Effector memory CD8-positive, alpha-beta T cell (primary cell): ENCODE data around the gene CALCOCO2.

Experiments used
- ATAC-seq: fragments of 150-1000 bp; cut with Tn5 transposase; replicated peaks from 2 replicates; pipeline ENCODE4 v1.10.0; 2021; ENCODE audit warnings: mild to moderate bottlenecking, moderate library complexity
- DNase-seq, 3 experiments: peaks; one replicate each; pipeline ENCODE4 v3.0.0; 2021
- H3K27ac Mint-ChIP-seq, 2 donors: one replicate each; pipeline ENCODE4 v1.8.0; 2022; ENCODE audit warnings: mild to moderate bottlenecking in 2 of 2, mixed read lengths in 2 of 2, moderate library complexity in 2 of 2
- H3K27me3 Mint-ChIP-seq, 2 donors: one replicate each; pipeline ENCODE4 v1.8.0; 2022; ENCODE audit warnings: mixed read lengths in 2 of 2
- H3K36me3 Mint-ChIP-seq: one replicate; pipeline ENCODE4 v1.8.0; 2022; ENCODE audit warnings: mild to moderate bottlenecking, moderate library complexity, mixed read lengths; ENCODE audit not compliant: insufficient read depth
- H3K4me1 Mint-ChIP-seq, 2 donors: one replicate each; pipeline ENCODE4 v1.8.0; 2022; ENCODE audit warnings: low read depth in 2 of 2, mixed read lengths in 2 of 2
- H3K4me3 Mint-ChIP-seq, 2 donors: one replicate each; pipeline ENCODE4 v1.8.0; 2022; ENCODE audit warnings: mild to moderate bottlenecking in 2 of 2, mixed read lengths in 2 of 2, moderate library complexity in 2 of 2
- H3K9me3 Mint-ChIP-seq, 2 donors: one replicate each; pipeline ENCODE4 v1.8.0; 2022; ENCODE audit warnings: mixed read lengths in 2 of 2

CALCOCO2 gene

DNA sequence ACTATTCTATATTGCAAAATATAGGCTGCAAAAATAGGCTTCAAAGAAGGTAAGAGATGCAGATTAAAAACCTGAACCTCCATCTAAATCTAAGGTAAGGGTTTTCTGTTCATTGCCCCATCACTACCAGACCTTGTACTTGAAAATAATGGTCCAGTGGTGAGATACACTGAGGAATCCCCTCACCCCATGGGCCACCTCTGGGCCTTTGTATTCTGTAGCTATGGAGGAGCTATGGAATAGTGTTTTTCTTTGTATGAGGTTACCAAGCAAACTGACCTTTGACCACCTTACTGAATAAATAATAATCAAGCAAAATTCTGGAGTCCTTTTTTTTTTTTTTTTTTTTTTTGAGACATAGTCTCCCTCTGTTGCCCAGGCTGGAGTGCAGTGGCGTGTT is 72.6 kb downstream of the CALCOCO2 start:
- Mint-ChIP-seq H3K4me3 (no peak overlapping the region), H3K27me3 (no peaks in the 10 kb centered on the region), H3K36me3 (peaks cover 11% of the 10 kb centered on the region), H3K9me3 (no peaks in the 10 kb centered on the region), H3K4me1 (peaks cover 5 to 7% of the 10 kb centered on the region in 2 donors), H3K27ac (no peak overlapping the region)
- DNase-seq (no peak), ATAC-seq (no peak)

- DNase-seq (no peak), ATAC-seq (no peak)
- Mint-ChIP-seq H3K4me1 (peaks cover 8 to 12% of the 10 kb centered on the region in 2 donors), H3K9me3 (no peaks in the 10 kb centered on the region), H3K27me3 (no peaks in the 10 kb centered on the region), H3K36me3 (peaks cover 20% of the 10 kb centered on the region), H3K27ac (no peak overlapping the region), H3K4me3 (no peak overlapping the region)
Measured at GRCh38 chr17:48904428-48904827, 73.6 kb downstream of the CALCOCO2 start.

- no peak for DNase-seq
- H3K9me3 Mint-ChIP-seq: no peaks in the 10 kb centered on the region
- no peaks in the 10 kb centered on the region for H3K27me3 Mint-ChIP-seq
- H3K27ac Mint-ChIP-seq: no peak overlapping the region
- peaks cover 22 to 28% of the 10 kb centered on the region in 2 donors for H3K4me1 Mint-ChIP-seq
- peaks cover 25% of the 10 kb centered on the region for H3K36me3 Mint-ChIP-seq
- no peak overlapping the region for H3K4me3 Mint-ChIP-seq
- no peak for ATAC-seq
Measured at GRCh38 chr17:48905987-48906515, 75.2 kb downstream of the CALCOCO2 start.

GRCh38 chr17:48907713-48908046 is 76.8 kb downstream of the CALCOCO2 start:
- peak overlapping the region; percentile 86 to 87 for H3K4me3 Mint-ChIP-seq
- DNase-seq: no peak
- H3K4me1 Mint-ChIP-seq: peaks cover 35 to 45% of the 10 kb centered on the region in 2 donors

GRCh38 chr17:48908047-48908843 is 77.4 kb downstream of the CALCOCO2 start, which contains the start of gene UBE2Z:
TSS of gene UBE2Z (plus strand) at chr17:48908407. CDS start at chr17:48908504, 97 bp downstream.
- peak; percentile 67 to 74 (median 70) for DNase-seq
- Mint-ChIP-seq H3K4me3 (peak within 1 kb of the TSS; percentile 86 to 87), H3K4me1 (peaks cover 38 to 46% of the 10 kb centered on the region in 2 donors), H3K9me3 (no peaks in the 10 kb centered on the region), H3K27ac (peak within 1 kb of the TSS; percentile 94 to 96), H3K36me3 (peaks cover 43% of the 10 kb centered on the region), H3K27me3 (no peaks in the 10 kb centered on the region)
- peak; percentile 86 for ATAC-seq

More at GRCh38 chr17:48907713-48908046, 76.8 kb downstream of the CALCOCO2 start:
- Mint-ChIP-seq H3K9me3 (no peaks in the 10 kb centered on the region), H3K36me3 (peaks cover 37% of the 10 kb centered on the region), H3K27me3 (no peaks in the 10 kb centered on the region), H3K27ac (peak overlapping the region; percentile 94 to 96)
- ATAC-seq: peak; percentile 7

- Mint-ChIP-seq H3K36me3 (peaks cover 48% of the 10 kb centered on the region), H3K27ac (peak overlapping the region; percentile 94 to 96), H3K9me3 (no peaks in the 10 kb centered on the region), H3K27me3 (no peaks in the 10 kb centered on the region), H3K4me3 (peak overlapping the region; percentile 86 to 87), H3K4me1 (peaks cover 41 to 51% of the 10 kb centered on the region in 2 donors)
- peak; percentile 47 for ATAC-seq
- peak; percentile 64 to 79 (median 71) for DNase-seq
Measured at GRCh38 chr17:48908853-48909394, 78.1 kb downstream of the CALCOCO2 start.

- H3K4me1 Mint-ChIP-seq: peaks cover 47 to 59% of the 10 kb centered on the region in 2 donors
- no peak for DNase-seq
Measured at GRCh38 chr17:48909783-48910182, 78.9 kb downstream of the CALCOCO2 start.

GRCh38 chr17:48910370-48910769 is 79.5 kb downstream of the CALCOCO2 start:
- Mint-ChIP-seq H3K36me3 (peaks cover 60% of the 10 kb centered on the region), H3K4me3 (peak overlapping the region; percentile 86 to 87), H3K27me3 (no peaks in the 10 kb centered on the region), H3K9me3 (no peaks in the 10 kb centered on the region), H3K27ac (peak overlapping the region; percentile 94 to 96), H3K4me1 (peaks cover 49 to 59% of the 10 kb centered on the region in 2 donors)
- no peak for DNase-seq
- no peak for ATAC-seq

More at GRCh38 chr17:48909783-48910182, 78.9 kb downstream of the CALCOCO2 start:
- Mint-ChIP-seq H3K27me3 (no peaks in the 10 kb centered on the region), H3K9me3 (no peaks in the 10 kb centered on the region), H3K4me3 (peak overlapping the region; percentile 86 to 87), H3K36me3 (peaks cover 56% of the 10 kb centered on the region), H3K27ac (peak overlapping the region; percentile 94 to 96)
- ATAC-seq: no peak

DNA sequence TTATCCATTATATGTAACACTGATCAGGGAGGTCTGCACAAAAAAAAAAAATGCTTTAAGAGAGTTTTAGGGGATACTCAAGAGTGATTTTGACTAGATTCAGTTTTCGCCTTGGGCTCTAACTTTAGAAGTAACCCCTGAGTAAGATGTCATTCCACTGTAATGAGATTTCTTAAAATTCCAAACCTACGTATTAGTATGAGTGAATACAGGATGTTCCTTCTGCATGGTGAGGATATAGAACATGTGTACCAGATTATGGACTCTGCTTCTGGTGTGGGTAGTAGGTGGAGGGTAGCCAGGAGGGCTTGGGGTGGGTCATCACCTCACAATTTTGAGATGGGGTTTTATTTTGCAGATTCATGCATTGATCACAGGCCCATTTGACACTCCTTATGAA is 81.6 kb downstream of the CALCOCO2 start:
- H3K4me3 Mint-ChIP-seq: no peak overlapping the region
- peaks cover 81% of the 10 kb centered on the region for H3K36me3 Mint-ChIP-seq
- peak overlapping the region; percentile 59 to 67 for H3K27ac Mint-ChIP-seq
- ATAC-seq (no peak), DNase-seq (no peak)
- no peaks in the 10 kb centered on the region for H3K27me3 Mint-ChIP-seq
- H3K4me1 Mint-ChIP-seq: peaks cover 55 to 67% of the 10 kb centered on the region in 2 donors
- no peaks in the 10 kb centered on the region for H3K9me3 Mint-ChIP-seq
